Stimulated activated CD4-positive, alpha-beta T cell treated with anti-CD3 and anti-CD28 coated beads, Interleukin-4, amount 100 ng/mL, for 24 hours (primary cell): ENCODE results near the gene SLC35F3.
"Not testable (repeated sequence)": the region's sequence is repeated elsewhere in the genome, so short reads cannot be mapped to it uniquely, and the experiment has no call there.

Source experiments
- DNase-seq: peaks from one replicate; pipeline ENCODE4 v3.0.0-alpha.2; 2020

SLC35F3 gene

DNA sequence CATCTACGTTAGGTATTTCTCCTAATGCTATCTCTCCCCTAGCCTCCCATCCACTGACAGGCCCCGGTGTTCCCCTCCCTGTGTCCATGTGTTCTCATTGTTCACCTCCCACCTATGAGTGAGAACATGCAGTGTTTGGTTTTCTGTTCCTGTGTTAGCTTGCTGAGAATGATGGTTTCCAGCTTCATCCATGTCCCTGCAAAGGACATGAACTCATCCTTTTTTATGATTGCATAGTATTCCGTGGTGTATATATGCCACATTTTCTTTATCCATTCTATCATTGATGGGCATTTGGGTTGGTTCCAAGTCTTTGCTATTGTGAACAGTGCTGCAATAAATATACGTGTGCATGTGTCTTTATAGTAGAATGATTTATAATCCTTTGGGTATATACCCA lies 247.9 kb downstream of the SLC35F3 start:
- not testable (repeated sequence) for DNase-seq

DNA sequence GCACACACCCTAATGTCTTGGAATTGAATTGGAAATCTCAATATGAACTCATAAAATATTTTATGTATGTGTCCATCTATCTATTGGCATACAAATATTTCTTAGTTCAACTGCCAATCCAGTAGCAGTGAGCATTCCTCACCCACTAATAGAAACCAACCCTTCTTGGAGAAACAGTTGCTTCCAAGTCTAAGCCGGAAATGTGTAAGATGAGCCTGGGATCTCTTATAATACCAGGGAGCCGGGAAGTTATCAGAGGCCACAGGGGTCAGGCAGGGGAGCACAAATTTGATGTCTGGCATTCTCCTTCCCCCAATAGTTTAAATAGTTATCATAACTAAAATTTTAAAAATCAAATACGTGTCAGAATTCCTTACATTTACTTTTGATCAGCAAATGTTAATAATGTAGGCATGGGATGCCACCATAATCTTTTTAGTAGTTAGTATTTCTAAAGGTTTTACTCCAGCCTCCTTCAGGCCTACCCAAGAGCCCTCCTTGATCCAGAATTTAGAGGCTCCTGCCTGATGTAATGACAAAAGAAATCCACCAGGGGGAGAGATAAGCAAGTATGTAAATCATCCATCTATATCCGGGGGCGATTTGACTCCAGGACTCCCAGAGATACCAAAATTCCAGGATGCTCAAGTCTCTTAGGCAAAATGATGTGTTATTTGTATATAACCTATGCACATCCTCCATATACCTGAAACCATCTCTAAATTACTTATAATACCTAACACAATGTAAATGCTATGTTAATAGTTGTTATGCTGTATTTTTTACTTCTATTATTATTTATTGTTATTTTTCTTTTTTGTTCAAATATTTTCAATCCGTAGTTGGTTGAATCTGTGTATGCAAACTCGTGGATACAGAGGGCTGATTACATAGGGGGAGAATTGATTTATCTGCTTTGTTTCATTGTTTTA lies 250.1 kb downstream of the SLC35F3 start:
- DNase-seq = peak; percentile 38

DNA sequence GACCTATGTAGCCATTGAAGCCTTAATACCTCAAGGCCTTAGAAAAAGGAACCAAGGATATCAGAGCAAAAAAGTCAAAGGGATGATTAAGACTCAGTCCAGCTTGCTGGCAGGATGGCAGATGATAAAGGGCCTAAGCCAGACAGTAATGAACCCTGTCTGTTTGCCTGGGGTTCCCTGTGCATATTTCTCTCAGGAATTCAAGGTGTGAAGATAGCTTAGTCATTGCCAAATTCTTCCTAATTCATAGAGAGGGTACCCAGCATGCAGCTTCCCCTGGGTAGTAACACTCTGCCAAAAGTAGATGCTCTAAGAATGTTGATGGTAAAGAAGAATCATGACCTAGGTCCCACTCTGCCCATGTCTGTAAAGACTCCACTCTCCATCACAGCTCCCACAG lies 258.2 kb downstream of the SLC35F3 start:
- DNase-seq = no peak

DNA sequence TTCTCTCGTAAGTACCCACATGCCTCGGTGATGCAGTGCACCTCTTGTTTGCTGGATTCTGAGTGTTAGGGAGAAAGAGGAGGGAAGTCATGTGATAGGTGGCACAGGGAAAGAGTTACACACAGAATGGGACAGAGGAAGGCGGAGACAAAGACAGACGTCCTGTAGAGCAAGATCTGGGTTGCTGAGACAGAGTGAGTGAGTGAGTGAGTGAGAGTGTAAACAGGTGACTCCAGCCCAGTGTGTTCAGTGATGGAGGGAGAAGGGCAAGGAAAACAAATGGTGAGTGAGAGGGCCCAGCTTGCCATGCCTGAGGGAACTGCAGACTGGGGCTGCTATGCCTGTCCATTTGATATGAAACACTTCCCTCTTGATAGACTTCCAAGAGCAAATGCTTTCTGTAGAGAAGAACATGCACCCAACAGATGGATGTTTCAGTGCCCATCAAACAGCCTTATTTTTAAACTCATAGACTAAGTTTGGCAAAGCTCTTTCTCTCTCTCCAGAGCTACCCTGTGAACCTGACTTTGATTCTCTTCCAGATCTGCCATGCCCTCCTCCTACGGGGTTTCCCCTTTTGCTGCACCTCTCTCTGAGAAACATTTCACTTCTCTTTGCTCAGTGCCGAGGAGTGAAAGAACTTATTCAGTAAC lies 258.9 kb downstream of the SLC35F3 start:
- no peak for DNase-seq

DNA sequence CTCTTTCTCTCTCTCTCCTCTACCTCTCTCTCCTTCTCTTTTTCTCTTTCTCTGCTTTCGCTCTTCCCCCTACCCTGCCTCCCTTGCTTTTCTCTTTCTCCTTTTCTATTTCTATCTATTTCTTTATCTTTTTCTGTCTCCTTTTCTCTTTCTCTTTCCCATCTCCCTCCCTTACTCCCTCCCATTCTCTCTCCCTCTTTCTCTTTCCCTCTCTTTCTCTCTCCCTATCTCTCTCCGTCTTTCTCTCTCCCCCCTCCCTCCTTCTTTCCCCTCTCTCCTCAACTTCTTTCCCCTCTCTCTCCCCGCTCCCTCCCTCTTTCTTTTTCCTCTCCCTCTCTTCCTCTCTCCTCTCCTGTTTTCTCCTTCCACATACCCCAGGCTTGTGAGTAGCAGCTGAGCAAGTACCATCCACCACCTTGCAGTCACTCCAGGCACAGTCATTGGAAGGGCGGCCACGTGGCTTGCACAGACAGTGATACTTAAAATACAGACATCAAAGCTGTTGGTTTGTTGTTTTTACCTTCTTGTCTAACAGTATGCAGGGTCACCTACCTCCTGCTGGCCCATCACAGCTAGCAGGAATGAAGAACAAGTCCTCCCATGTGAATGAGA lies 259.7 kb downstream of the SLC35F3 start:
- no peak for DNase-seq

DNA sequence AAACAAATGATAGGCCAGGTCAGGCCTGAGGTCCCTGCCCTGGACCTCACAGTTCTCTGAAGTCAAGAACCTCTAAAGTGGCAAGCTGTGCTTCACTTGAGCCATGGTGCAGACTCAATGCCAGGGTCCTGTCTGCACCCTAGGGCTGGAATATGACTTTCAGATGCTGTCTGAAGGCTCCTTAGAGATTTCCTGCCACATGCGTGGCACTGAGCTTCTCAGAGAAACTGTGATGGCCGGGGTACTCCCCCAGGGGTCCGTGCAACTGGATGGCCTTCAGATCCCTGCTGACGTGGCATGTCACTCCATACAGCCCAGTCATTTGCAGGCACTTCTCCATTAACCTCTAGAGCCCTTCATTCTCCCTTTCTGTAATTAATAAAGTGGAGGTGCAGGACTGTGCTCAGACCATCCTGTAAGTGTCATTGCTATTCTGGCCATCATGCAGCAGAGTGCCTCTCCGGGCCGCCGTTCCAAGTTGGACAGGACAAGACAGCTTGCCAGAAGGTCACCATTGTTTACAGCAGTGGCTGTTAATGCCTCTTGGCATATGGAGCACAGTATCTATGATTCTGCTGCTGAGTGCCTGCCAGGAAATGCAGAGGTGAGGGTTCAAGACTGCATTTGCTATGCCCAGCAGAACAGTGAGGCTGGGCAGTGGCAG lies 263.7 kb downstream of the SLC35F3 start:
- DNase-seq = no peak

DNA sequence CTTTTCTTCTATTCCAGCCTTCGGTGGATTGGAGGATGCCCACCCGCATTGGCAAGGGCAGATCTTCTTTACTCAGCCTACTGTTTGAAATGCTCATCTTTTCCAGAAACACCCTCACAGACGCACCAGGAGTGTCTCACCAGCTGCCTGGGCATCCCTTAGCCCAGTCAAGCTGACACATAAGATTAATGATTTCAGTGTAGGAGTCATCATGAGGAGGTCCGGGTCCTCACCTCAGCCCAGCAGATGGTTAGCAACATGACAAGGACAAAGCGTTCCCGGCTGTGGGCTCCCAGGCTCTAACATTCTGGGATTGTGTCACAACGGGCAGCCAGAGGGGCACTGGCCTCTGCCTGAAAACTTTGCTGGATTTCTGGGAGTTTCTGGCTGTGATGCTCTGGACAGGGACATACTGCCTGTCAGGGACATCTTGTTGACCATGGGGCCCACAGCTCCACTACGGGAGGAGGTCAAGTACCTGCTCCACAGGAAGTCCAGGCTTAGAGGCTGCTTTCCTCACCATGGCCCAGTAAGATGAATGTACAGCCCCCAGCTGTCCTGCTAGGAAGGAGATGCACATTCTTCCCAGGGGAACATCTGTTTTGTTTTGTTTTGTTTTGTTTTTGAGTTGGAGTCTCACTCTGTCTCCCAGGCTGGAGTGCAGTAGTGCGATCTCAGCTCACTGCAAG lies 264.8 kb downstream of the SLC35F3 start:
- DNase-seq = no peak

DNA sequence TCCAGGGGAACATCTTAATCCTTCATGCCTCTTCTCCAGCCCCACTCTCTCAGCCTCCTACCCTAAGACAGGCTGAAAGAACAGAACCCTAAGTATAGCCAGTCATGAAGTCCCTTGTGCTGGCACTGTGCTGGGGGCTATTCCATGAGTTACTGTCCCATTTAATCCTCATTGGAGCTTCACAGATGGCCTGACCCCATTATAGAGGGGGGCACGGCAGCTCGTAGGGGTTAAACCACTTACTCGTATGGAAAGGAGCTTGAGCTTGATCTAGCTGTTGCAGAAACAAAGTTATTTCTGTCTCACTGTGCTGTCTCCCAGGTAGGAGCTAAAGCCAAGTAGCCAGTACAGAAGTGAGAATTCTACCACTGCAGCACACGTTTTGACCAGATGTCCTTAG lies 265.6 kb downstream of the SLC35F3 start:
- no peak for DNase-seq

DNA sequence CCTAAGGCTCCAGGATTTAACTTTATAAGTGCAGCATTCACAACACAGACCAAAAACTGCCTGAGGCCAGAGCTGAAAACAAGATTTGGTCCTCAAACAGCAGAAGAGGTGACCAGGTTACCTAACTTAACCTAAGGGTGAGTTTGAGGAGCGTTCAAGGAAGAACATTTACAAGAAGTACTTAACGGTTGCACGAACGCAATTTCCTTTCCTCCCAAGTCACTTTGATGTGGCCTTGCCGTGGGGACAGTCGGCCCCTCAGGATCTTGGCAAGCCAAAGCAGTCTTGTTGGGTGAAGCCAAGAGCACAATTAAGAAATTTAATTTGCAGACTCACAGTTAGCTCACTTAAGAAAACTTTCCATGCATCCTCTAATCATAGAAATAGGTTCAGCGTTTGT lies 266.1 kb downstream of the SLC35F3 start:
- DNase-seq = no peak

DNA sequence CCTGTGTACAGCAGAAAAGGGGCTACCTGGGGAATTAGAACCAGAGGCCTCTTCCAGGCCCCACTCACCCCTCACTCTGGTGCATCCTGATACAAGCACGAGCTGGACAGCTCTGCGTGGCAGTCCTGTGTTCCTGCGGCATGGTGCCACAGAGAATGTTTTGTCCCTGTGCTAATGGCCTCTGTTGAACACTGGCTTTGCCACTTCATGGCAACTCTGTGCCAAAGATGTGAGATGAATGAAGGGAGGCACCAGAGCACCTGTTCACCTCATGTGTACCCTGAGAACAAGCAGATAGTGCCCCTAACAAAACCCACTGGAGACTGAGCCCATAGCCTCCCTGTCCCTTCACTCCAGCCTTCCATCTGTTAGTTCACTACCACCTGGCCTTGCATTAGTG lies 269.5 kb downstream of the SLC35F3 start:
- no peak for DNase-seq

DNA sequence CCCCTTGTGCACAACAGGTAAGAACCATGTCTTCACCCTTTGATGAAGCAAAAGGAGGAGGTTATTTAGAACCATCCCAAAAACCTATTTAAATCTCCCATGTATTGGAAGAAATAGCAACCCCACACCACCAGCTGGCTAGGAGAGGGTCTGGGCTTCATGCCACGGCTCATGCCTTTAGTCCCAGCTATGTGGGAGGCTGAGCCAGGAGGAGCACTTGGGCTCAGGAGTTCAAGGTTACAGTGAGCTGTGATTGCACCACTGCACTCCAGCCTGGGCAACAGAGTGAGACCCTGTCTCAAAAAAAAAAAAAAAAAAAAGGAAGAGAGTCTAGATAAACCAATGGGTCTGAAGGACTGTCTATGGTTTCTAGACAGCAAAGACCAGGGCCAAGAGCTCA lies 270.9 kb downstream of the SLC35F3 start:
- no peak for DNase-seq

DNA sequence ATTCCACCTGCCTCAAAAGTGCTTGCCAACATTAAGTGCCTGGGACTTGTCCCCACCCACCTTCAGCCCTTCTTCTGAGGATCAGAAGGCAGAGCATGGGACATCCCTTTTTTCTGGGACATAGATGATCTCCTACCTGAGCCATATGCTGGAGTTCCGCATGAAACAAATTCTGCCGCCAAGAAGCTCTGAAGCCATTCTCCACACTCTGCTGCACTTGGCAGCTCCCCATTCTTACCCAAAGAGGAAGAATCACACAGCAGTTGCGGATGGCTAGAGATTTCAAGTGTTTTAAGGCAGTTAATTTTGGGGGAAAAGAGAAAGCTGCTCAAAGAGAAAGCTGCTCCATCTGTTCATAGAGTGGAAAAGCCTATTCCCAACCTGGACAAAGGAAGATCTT lies 271.5 kb downstream of the SLC35F3 start:
- DNase-seq = no peak

DNA sequence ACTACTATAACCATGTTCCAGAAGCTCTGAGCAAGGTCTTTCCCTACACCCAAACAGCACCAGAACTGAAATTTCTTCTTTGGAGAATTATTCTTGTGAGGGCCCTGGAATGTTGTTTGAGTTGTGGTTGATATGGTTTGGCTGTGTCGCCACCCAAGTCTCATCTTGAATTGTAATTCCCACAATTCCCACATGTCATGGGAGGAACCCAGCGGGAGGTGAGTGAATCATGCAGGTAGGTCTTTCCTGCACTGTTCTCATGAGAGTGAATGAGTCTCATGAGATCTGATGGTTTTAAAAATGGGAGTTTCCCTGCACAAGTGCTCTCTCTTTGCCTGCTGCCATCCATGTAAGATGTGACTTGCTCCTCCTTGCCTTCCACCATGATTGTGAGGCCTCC lies 272.4 kb downstream of the SLC35F3 start:
- DNase-seq = not testable (repeated sequence)

DNA sequence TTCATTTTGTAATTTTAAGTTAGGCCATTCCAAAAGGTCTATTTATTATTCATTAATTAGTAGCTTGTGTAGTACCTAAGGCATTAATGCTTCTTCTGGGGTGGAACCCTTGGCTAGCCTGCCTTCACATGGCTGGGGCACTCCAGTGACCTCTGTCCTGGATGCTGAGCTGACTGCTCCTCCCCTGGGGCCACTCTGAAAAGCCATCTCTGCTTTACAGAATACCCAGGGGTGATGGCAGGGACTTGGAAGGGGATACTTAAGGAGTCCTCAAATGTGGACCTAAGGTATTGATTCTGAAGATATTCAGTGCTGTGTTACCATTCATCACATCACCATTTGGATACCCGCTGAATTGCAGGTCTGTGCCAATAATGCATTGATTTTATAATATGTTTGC lies 281.0 kb downstream of the SLC35F3 start:
- DNase-seq = no peak

DNA sequence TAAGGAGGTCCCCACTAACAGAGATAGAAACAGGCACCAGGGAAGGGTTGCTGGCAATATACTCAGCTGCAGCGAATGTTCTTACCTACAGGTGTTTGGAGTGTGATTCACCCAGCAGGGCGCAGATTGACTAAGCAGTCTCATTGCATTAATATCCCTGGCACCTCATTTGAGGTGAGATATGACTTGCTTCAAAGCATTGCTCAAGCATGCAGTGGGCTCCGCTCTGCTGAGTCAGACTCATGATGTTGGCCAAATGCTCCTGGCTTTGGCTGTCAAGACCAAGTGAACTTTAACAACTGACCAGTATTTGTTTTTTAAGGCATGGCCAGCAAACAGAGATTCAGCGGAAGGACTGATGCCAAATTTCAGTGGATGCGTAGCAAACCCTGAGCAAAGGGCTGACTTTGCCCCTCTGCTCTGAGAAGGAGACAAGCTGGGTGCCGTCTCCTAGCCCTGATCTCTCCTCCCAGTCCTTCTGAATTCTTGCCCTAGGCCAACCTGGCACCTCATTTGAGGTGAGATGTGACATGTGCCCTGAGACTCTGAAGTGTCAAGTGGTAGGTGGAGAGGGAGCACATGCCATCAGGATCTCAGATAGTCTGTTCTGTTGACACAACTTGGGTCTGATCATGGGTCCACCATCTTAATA lies 281.7 kb downstream of the SLC35F3 start:
- DNase-seq = no peak

DNA sequence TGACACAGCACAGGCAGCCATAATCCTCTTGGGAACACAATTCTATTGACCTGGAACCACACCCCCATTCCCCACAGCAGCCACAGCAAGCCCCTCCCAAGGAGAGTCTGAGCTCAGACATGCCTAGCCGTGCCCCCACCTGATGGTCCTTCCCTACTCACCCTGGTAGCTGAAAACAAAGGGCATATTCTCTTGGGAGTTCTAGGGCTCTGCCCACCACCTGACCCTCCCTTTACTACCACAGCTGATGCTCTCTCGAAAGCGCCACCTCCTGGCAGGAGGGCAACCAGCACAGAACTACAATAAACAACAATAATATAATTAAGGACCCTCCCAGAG lies 283.9 kb downstream of the SLC35F3 start:
- no peak for DNase-seq

DNA sequence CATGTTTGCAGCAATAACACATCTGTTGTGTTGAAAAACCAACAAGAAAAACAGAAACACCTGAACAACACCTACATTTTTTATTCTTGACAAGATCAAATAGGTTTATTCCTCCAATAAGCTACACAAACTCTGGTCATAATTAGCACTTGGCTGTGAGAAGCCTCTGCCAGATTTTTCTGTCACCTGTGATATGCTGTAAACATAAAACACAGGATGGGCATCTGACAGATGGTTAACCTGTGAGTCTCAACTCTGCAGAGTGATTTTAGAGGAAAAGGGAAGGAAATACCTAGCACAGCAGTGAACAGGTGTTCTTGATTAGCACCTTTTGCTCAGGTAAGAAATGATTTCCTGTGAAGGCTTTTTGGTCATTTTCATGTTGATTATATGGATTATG lies 293.4 kb downstream of the SLC35F3 start:
- no peak for DNase-seq

DNA sequence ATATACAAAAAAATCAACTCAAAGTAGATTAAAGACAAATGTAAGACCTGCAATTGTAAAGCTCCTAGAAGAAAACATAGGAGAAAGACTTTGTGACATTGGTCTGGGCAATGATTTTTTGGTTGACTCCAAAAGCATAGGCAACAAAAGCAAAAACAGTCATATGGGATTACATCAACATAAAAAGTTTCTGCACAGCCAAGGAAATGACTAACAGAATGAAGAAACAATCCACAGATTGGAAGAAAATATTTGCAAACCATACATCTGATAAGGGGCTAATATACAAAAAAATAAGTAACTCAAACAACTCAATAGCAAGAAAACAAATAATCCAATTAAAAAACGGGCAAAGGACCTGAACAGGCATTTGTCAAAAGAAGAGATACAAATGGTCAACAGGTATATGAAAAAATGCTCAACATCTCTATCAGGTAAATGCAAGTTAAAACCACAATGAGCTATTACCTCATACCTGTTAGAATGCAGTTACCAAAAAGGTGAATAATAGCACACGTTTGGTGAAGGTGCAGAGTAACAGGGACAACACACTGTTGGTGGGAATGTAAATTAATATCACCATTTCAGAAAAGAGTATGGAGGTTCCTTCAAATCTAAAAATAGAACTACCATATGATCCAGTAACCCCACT lies 295.1 kb downstream of the SLC35F3 start:
- DNase-seq = no peak

DNA sequence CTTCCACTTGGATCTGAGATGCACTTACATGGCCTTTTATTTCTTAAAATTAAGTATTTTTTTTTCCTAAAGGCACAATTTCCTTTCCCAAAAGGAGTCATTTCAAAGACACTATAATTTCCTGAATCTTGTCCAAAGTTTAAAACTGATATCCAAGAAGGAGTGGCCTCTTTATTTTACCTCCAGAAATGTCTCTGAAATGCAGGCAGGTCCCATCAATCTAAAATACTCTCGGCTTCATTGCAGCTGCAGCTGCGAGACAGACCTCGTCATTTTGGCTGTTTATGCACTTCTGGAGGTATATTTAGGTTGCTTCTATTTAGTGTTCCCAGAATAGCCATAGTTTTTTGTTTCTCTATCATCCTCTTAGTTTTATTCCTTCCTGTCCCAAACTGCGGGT lies 296.1 kb downstream of the SLC35F3 start:
- DNase-seq = no peak

DNA sequence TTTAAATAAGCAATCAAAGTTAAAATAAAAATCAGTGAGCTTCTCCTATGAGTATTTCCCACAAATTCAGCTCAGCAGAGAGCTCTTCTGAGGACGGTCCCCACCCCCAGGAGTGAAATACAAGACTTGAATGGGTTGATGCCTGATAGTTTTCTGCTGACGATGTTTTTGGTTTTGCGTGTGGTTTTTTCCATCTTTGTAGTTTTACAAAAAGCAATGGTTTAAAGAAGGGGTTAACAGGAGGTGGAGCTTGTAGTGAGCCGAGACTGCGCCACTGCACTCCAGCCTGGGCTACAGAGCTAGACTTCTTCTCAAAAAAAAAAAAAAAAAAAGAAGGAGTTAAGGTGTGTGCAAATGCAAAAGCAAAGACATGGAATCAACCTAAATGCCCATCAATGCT lies 297.1 kb downstream of the SLC35F3 start:
- DNase-seq = no peak

DNA sequence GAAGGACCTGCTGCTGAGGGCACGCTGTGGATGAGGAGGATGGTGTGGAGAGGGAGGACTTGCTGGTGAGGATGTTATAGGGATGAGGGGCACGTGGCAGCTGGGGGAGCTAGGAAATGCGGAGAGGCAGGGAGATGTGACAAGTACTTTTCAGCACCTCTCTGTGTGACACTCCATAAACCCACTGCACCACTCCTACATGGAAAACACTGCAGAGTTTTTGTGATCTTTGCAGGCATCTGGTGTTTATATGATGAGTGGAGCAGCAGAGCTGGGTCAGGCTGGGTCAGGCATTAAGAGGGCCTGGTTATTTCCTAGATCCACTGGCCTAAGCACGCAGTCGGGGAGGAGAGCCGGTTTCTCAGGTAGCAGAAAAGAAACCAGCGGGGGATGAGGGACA lies 301.5 kb downstream of the SLC35F3 start:
- DNase-seq = no peak
